Stimulated activated CD8-positive, alpha-beta memory T cell treated with anti-CD3 and anti-CD28 coated beads, Interleukin-2, amount 100 ng/mL, for 48 hours (primary cell): ENCODE results near the gene GAD2.

Source experiments
- DNase-seq, 2 donors: peaks; one replicate each; pipeline ENCODE4 v3.0.0-alpha.2; 2020; ENCODE audit warnings: low read depth in 2 of 2

The GAD2 gene

DNA sequence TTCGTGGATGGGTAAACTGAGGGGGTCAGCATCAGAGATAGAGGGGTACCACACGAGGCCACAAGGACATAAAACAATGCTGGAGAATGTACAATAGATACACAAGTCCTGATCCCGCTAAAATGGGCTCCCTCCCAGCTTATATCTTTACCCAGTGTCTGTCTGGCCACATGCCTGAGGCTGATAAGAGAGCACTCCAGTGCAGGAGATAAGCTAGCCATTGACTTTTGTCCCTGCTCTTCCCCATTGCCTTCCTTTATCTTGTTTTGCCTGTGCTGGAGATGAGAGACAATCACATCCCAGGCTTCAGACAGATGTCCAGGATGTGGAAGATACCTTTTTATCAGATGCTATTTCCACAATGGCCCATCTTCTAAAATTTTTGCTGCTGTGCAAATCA is 6.0 kb downstream of the GAD2 start:
- DNase-seq: no peak

DNA sequence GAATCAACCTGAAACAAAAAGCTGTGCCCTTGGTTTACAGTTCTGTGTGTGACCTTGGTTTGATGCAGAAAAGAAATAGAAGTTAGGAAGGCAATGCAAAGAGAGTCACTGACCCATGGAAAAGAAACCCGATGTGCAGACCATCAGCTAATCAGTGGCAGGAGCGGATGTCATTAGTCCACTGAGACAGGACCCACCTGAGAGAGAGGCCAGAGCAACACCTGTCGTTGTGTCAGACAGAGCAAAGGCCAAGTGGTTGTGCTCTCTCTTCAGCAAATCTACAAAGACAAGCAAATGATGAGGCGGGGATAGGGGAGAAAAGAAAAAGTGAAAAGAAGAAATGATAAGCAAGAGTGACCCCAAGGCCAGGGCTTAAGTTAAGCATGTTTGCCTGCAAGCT is 8.7 kb downstream of the GAD2 start:
- no peak for DNase-seq

GRCh38 chr10:26227786-26228185 is 11.2 kb downstream of the GAD2 start:
- no peak for DNase-seq

GRCh38 chr10:26232174-26232573 is 15.6 kb downstream of the GAD2 start:
- no peak for DNase-seq

DNA sequence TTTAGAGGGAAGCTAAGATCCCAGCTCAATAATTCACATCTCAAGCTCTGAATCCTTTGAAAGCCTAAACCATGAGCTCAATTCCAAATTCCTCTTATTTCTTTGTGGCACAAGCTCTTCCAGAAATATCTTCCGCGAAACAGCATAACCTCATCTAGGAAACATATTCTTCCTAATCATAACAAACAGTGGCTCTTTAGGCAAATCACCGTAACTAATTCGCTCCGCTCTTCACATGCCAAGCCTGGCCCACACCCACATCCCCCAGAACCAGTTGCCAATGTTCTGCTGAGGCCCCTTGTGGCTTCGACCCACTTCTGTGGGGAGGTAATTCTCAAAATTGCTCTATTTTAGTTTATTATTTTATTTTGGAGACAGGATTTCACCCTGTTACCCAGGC is 19.2 kb downstream of the GAD2 start:
- no peak for DNase-seq

DNA sequence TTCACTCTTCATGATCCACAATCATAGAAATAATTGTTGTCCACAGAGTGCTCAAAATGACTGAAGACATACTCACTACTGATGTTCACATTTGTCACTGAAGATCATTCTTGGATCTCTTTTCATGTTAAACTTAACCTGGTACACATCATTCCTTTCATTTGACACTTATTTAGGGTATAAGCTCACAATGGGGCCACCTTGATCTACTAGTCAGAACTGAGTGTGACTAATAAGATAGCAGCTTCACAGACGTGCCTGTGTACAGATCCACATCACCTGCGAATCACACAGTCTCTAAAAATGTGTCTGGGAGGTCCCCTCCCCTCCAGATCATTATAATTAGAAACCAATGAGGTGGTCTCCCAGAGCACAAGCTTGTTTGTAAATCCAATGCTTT is 21.8 kb downstream of the GAD2 start:
- no peak for DNase-seq

DNA sequence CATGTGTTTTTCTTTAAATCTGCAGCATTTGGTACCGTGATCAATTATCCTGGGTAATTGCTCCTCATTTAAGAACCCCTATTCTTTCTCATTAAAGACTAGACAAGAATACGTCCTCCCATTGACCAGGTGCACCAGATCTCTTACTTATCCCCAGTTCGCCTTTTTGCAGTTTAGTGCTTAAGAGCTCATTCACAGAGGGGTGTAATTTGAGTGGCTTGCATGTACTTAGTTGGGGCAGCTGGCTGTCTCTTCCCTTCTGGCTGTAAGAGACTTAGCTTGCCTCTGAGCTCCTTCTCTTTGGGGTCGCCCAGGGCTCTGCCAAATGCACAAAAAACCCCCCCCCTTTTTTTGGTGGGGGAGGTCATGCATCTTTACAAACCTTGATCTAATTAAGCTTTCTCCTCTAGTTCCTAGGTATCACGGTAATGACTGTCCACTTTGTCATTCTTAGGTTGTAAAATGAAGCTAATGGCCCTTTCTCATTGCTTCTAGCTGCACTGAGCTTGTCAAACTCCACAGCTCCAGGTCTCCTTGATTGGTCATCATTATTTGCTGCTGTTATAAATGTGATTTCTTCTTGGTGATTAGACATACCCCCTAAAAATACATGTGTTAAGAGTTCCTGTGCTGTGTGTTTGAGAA is 26.3 kb downstream of the GAD2 start:
- no peak for DNase-seq

GRCh38 chr10:26243351-26243720 is 26.8 kb downstream of the GAD2 start:
- no peak for DNase-seq

DNA sequence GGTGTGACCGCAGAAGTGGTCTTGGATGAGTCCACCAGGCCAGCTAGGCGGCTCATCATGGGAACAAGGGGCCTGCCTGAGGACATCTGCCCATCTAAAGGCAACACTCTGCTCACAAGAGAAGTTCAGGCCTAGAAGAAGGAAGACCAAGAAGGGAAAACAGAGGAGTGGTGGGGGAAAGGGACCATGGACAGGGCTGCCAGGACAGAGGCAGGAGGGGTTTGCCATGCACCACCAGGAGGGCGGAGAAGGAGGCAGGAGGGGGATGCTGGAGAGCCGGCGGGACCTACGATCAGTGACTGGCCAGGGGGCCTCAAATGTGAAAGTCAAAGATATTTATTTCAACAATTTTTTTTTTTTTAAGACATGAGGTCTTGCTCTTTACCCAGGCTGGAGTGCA is 33.1 kb downstream of the GAD2 start:
- DNase-seq: no peak

DNA sequence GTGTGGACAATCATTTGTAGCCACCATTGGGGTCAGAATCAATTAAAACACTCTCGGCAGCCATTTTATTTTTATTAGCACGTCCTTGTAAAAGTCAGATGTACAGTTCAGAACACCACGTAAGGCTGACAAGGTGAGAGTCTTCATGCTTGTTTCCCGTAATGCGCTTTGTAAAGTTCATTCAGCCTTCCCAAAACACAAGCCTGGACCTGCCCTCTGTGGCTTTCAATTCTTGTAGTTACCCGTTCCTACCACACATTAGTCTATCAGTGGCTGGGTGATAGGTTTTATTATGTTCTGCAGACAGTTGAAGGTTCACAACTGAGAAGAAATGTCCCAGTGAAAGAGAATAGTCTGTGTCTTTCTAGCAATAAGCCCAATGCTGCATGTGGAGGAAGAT is 35.4 kb downstream of the GAD2 start:
- no peak for DNase-seq

- no peak for DNase-seq
These were observed 38.0 kb downstream of the GAD2 start for GRCh38 chr10:26254616-26255015.

- no peak for DNase-seq
These were observed 42.8 kb downstream of the GAD2 start for GRCh38 chr10:26259341-26259740.

- DNase-seq: no peak
These were observed 53.2 kb downstream of the GAD2 start for GRCh38 chr10:26269754-26270153.

DNA sequence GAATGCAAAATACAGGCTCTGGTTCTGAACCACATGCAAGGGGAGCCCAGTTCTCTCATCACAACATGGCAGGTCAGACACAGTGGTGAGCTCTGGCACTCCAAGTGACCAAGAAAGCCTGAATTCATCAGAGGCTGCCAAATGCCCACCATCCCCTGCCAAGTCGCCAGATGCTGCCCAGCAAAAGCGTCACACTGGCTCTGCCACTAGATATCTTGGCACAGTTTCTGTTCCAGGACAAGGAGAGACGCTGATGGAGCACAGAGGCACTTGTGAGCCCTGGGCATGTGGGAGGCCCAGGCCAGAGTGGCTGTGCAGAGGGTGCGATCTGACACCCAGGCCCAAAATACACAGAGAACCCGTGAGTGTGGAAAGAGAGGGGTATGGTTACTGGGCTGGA is 57.8 kb downstream of the GAD2 start:
- DNase-seq: no peak

GRCh38 chr10:26278295-26278694 is 61.7 kb downstream of the GAD2 start:
- DNase-seq: no peak

- DNase-seq: no peak
These were observed 73.7 kb downstream of the GAD2 start for GRCh38 chr10:26290236-26290635.

DNA sequence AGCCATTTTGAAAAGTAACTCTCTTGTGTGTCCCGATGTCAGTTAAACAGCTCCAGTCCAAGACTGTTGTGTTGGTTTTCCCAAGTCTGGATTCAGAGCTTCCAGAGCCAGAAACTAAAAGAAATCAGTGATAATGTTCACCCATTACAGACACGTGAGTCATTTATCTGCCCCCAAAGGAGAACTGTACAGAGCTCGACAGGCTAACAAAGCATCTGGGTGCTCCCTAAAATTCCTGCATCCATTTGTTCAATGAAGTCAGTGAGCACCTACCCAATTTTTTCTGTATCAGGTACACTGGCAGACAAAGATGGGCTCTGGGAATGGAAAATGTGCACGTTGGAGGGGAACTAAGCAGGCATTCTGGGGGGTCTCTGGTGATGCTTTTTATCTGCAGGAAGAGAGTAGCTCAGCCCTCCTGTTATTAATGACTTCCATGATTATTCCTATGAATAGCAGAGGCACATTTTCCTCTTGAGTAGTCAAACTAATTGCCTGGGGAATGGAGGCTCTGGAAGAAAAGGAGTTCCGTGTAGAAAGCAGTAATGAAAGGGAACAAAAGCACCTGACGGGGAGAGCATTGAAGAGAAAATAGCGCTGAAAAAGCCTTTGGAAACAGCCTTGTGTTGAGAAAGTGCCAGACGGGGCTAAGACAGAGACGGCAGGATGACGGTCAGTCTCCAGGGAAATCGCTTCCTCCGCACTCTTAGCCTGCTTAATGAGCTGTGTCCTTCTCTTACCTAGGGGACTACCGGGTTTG is 75.3 kb downstream of the GAD2 start:
- no peak for DNase-seq

DNA sequence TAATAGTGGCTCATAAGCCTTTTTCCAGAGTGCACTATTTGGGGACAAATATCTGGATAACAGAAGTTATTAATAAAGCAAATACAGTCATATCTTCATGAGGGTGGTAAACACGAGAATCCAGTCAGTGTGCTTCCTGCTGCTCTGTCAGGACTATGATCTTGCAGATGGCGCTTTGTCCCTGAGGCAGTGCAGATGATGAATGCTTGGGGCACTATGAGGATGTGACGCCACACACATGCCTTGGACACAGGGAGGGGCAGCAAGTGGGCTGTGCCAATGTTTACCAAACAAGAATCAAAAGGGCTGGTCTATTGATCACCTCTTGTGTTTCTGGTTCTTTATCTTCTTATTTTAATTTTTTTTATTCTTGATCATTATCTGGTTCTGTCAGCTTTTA is 79.8 kb downstream of the GAD2 start:
- DNase-seq: no peak

DNA sequence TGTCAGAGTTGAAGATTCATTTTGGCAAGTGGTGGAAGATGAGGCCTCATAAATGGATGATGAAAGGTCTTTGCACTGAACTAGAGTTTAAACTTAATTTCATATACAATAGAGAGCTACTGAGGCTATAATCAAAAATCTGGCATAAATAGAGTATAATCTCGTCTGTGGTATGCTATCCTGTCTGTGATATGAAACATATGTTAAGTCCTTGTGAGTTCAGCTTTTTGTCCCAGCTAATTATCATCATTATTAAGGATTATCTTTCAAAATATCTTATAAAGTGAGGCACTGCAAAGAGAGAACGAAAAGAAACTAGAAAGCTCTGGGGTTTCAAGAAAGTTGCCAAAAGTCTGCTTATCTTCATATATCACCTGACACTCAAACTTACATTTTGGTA is 83.4 kb downstream of the GAD2 start:
- no peak for DNase-seq

DNA sequence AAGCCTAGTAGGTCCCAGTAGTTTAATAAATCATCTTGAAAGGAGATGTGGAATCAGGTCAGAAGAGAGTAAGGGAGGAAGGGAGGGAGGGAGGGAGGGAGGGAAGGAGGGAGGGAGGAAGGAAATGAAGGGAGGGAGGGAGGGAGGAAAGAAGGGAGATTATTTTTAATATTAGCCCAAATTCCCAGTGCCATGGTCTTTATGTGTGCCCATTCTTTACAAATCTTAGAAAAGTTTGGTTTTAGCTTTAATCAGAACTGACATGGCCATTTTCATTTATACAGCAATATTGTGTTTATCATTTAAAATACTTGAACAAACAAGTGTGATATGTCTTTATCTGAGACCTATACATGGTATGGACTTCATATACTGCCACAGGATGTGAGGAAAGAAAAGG is 86.8 kb downstream of the GAD2 start:
- no peak for DNase-seq

- DNase-seq: no peak
These were observed 93.8 kb downstream of the GAD2 start for GRCh38 chr10:26310361-26310760.

GRCh38 chr10:26311383-26311940 is 94.9 kb downstream of the GAD2 start:
- DNase-seq: no peak

DNA sequence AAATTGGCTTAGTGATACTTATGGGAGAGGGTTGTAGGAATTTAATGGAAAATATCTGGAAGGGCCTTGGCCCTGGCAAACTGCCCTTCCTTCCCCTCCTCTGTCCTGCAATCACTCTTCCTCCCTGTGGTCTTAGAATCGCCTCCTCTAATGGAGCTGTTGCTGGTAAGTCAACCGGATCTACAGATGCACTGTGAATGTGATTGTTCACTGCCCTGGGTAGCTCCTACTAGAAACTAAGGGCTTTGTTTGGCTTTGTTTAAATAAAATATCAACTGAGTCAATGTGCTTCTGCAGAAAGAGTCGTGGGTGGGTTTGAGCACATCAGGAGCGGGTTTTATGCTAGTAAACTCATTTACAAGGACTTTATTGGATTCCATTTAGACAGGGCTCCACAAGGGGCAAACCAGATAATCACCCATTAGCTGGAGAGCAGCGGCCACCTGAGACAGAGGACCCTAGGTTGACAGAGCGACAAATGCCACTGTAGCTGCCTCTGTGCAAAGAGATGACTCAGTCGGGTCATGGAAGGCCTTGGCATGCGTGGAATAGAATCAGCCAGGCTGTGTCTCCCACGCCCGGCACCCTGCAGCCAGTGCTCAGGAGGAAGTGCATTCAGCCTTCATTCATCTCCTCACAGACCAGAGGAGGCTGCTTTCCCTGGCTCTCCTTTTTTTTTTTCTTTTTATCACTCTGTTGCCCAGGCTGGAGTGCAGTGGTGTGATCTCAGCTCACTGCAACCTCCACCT is 97.9 kb downstream of the GAD2 start:
- no peak for DNase-seq
